Measurements from ENCODE around the gene PARP3.
"Not testable (repeated sequence)": the region's sequence is repeated elsewhere in the genome, so short reads cannot be mapped to it uniquely, and the experiment has no call there.

Gene PARP3

DNA sequence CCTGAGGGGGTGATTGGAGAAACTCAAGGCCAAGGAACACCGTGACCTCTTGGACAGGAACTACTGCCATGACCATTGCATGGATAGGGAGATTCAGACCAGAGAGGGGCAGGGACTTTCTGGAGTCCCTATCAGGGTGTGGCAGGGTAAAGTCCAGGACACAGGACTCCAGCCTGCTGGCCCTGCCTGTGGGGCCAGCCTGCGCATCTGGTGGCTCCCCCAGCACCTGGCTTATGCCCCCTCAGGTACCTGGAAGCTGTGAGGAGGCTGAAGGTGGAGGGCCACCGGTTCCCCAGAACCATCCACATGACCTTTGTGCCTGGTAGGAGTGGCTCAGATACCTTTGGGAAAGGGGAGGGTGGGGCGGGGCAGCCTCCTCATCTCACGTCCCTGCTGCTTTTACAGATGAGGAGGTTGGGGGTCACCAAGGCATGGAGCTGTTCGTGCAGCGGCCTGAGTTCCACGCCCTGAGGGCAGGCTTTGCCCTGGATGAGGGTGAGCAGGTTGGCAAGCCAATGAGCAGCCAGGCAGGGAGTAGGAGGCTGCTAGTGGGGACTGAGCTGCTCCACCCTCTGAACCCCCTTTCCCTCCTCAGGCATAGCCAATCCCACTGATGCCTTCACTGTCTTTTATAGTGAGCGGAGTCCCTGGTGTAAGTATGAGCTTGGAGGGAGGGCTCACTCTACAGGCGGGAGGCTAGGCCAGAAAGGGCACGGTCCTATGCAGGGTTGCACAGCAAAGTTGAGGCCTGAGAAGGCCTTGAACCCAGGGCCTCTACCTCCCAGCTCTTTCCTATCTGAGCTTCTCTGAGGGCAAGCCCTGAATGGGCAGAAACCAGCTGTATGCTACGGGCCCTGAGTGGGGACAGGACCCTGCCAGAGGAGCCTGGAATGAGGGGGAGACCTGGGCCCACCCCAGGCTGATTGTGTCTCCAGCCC, 44.1 kb downstream of the PARP3 start:
- TF ChIP-seq, protein P1, sequence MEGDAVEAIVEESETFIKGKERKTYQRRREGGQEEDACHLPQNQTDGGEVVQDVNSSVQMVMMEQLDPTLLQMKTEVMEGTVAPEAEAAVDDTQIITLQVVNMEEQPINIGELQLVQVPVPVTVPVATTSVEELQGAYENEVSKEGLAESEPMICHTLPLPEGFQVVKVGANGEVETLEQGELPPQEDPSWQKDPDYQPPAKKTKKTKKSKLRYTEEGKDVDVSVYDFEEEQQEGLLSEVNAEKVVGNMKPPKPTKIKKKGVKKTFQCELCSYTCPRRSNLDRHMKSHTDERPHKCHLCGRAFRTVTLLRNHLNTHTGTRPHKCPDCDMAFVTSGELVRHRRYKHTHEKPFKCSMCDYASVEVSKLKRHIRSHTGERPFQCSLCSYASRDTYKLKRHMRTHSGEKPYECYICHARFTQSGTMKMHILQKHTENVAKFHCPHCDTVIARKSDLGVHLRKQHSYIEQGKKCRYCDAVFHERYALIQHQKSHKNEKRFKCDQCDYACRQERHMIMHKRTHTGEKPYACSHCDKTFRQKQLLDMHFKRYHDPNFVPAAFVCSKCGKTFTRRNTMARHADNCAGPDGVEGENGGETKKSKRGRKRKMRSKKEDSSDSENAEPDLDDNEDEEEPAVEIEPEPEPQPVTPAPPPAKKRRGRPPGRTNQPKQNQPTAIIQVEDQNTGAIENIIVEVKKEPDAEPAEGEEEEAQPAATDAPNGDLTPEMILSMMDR (IDR thresholded peaks at IDR 0.05; ENCODE audit: low read depth, low read length): no peak
- no peak overlapping the region for H3K4me3 ChIP-seq (ENCODE audit: low read depth, low read length)

DNA sequence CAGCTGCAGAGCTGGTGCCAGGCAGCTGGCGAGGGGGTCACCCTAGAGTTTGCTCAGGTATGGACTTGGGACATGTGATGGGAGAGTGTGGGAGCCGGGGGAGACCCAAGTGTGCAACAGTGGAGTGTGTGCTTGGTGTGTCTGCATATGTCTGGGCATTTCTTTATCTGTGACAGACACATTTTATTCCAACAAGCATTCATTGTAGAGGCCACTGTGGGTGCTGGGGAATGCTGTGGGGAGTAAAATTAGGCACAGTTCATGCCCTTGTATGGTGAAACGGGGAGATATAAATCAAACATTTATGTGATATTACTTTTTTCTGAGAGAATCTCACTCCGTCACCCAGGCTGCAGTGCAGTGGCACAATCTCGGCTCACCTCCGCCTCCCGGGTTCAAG, 45.4 kb downstream of the PARP3 start:
- TF ChIP-seq, protein P1 (IDR thresholded peaks at IDR 0.05; ENCODE audit: low read depth, low read length): no peak
- H3K4me3 ChIP-seq (ENCODE audit: low read depth, low read length): no peak overlapping the region

DNA sequence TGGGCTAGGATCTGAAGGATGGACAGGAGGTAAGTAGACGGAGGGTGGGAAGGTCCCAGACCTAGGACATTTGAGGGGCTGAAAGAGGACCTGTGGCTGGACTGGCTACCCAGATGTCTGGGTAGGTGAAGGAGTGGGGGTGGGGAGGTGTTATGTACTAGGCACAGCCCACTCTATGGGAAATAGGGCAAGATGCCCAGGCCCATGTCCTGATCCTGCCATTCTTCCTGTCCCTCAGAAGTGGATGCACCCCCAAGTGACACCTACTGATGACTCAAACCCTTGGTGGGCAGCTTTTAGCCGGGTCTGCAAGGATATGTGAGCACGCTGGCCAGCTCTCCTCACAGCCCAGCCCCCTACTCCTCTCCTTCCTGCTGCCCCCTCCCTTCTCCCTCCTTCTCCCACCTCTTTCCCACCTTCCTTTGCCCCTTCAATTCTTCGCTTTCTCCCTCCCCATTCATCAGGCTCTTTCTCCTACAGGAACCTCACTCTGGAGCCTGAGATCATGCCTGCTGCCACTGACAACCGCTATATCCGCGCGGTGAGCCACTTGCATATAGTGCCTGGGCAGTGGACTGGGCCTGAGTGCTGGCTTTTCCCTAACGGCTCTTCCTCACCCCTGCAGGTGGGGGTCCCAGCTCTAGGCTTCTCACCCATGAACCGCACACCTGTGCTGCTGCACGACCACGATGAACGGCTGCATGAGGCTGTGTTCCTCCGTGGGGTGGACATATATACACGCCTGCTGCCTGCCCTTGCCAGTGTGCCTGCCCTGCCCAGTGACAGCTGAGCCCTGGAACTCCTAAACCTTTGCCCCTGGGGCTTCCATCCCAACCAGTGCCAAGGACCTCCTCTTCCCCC, 46.4 kb downstream of the PARP3 start:
- no peak overlapping the region for H3K4me3 ChIP-seq (ENCODE audit: low read depth, low read length)
- TF ChIP-seq, protein P1 (IDR thresholded peaks at IDR 0.05; ENCODE audit: low read depth, low read length): no peak

DNA sequence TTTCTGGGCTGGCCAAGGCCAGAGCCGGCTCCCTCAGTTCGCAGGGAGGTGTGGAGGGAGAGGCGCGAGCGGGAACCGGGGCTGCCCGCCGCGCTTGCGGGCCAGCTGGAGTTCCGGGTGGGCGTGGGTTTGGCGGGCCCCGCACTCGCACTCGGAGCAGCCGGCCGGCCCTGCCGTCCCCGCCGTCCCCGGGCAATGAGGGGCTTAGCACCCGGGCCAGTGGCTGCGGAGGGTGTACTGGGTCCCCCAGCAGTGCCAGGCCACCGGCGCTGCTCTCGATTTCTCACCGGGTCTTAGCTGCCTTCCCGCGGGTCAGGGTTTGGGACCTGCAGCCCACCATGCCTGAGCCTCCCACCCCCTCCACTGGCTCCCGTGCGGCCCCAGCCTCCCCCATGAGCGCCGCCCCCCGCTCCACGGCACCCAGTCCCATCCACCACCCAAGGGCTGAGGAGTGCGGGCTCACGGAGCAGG, 48.4 kb downstream of the PARP3 start:
- not testable (repeated sequence) for H3K4me3 ChIP-seq (ENCODE audit: low read depth, low read length)

DNA sequence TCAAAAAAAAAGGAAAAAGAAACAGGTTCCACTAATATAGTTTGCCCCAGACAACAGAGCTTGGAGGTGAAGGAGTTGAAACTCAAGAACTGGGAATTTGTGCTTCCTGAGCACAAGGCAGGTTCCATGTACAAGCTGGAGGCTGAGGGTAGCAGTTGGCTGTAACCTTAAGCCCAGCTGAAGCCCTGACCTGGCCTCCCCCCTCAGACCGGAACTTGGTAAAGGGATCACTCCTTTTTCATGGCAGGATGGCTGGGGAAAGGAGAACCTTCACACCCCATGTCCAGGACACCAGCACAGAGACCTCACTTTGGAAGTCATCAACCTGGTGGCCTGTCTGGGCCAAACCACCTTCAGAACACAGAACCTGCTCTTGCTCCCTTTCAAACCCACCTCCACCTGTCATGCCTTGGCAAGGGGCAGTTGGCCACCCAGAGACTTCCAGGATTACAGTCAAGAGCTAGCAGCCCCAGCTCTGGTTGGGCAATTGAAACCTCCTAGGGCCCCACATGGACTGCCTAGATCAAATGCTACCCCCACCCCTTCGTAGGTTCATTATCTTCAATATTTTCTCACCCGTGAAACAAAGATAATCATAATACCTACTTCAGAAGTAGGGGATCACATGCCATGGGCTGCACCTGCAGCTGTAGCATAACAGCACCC, 50.0 kb downstream of the PARP3 start:
- TF ChIP-seq, protein P1 (IDR thresholded peaks at IDR 0.05; ENCODE audit: low read depth, low read length): no peak
- no peak overlapping the region for H3K4me3 ChIP-seq (ENCODE audit: low read depth, low read length)

DNA sequence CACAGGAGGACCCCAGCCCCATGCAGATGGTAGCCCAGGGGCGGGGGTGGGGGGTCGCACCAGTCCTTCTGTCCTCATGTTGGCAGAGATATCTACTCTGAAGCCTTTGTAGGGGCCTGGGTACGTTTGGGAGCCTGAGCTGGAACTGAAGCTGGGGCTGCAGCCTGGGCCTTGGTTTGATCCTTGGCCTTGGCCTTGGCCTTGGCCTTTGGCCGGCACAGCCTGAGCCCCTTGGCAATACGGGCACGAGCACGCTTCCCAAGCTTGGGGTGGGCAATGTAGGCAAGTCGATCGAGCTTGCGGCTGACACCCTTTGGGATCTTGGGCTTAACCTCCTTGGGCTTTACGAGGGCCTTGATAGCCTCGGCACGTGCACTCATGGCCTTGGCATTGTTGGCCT, 51.5 kb downstream of the PARP3 start:
- H3K4me3 ChIP-seq (ENCODE audit: low read depth, low read length): not testable (repeated sequence)

DNA sequence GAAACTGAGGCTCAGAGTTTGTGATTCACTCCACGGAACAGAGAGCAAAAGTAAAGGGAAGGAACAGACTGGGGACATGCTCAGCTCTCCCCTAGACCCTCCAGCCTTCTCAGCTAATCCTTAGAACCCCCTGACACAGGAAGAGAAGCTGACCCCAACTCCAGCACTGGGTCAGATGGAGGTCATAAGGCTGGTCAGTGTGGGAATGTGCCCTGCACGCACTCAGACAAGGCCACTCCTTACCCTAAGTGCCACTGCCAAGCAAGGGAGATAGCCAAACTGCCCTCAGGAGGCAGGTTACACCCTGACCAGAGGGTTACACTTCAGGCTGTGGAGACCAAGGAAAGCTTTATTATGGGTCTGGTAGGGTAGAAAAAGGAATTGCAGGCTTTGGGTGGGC, 52.4 kb downstream of the PARP3 start:
- TF ChIP-seq, protein P1 (IDR thresholded peaks at IDR 0.05; ENCODE audit: low read depth, low read length): no peak
- H3K4me3 ChIP-seq (ENCODE audit: low read depth, low read length): peak overlapping the region; percentile 99

Data from WI38 (cell line).